K562 (cell line): Measurements from ENCODE around the gene CPA2. TPM values are rescaled to one million over a fixed set of nuclear protein-coding genes. Genes with fewer than 3 reads are reported as not detected.

Source experiments
- ATAC-seq: fragments of 200-7000 bp; cut with Tn5 transposase; 3 replicates; pipeline ENCODE4 v1.9.1; 2020; ENCODE audit warnings: moderate library complexity
- BruUV-seq: library from RNA; stranded (reverse); fragments of 400-500 nt; replicated peaks from 2 replicates; lab custom pipeline; 2021; lab: Mats Ljungman, UMichigan
- CTCF ChIA-PET: fragments of 300-600 bp; formaldehyde crosslinking; extraction: SDS; loops from one replicate; lab custom pipeline; 2021; ENCODE audit warnings: low intra/inter-chr PET ratio; lab: Yijun Ruan, JAX
- POLR2A ChIA-PET: fragments of 300-600, 350-650 bp; sonication (Branson Sonifier 250); formaldehyde crosslinking; extraction: SDS; loops from one replicate; lab custom pipeline; 2021; ENCODE audit warnings: antibody characterized with exemption, inconsistent platforms; lab: Yijun Ruan, JAX
- DNase-seq, 4 experiments: peaks; one replicate each; pipeline versions ENCODE4 v3.0.0 to v3.0.0-alpha.2; 2011 to 2018; ENCODE audit warnings: low spot score in 3 of 4, mixed read lengths in 3 of 4; ENCODE audit errors: extremely low read depth in 1 of 4
- FAIRE-seq: peaks from 2 replicates; lab custom pipeline; 2011; peaks lifted over from hg19 to GRCh38; lab: Jason Lieb, UNC
- H2AFZ ChIP-seq: 2 replicates; pipeline ENCODE4 v1.6.0; 2011; ENCODE audit warnings: low read depth, low read length, control low read depth, inconsistent platforms
- H3K27ac ChIP-seq: fragments of 200-600 bp; 3 replicates; pipeline ENCODE4 v1.8.0; 2011; ENCODE audit warnings: low read depth, mild to moderate bottlenecking, control low read depth, inconsistent platforms, low read length, moderate library complexity, mixed read lengths; ENCODE audit errors: extremely low read depth
- H3K27me3 ChIP-seq, 2 experiments: fragments of 300-600 bp in 1 of 2; 2 replicates in 1 of 2; 3 replicates in 1 of 2; pipeline versions ENCODE4 v1.6.0 to v1.8.0; 2011; ENCODE audit warnings: inconsistent platforms in 2 of 2, low read length in 2 of 2, mild to moderate bottlenecking in 1 of 2, mixed read lengths in 1 of 2, moderate library complexity in 1 of 2; ENCODE audit not compliant: control insufficient read depth in 2 of 2, insufficient read depth in 2 of 2
- H3K36me3 ChIP-seq: fragments of 300-600 bp; 3 replicates; pipeline ENCODE4 v1.8.0; 2011; ENCODE audit warnings: mild to moderate bottlenecking, low read length, inconsistent platforms; ENCODE audit not compliant: control insufficient read depth, insufficient read depth
- H3K4me1 ChIP-seq, 2 experiments: fragments of 200-600 bp in 1 of 2; replicated peaks in 1 of 2; 2 replicates in 1 of 2; 3 replicates in 1 of 2; pipeline versions ENCODE4 v1.5.1 to v1.8.0; 2011; ENCODE audit warnings: inconsistent platforms in 2 of 2, low read length in 2 of 2, mild to moderate bottlenecking in 1 of 2, mixed read lengths in 1 of 2, moderate library complexity in 1 of 2; ENCODE audit not compliant: control insufficient read depth in 2 of 2, insufficient read depth in 2 of 2
- H3K4me2 ChIP-seq: 2 replicates; pipeline ENCODE4 v1.6.1; 2011; ENCODE audit warnings: low read length, control low read depth, inconsistent platforms, mixed read lengths; ENCODE audit not compliant: insufficient read depth
- H3K4me3 ChIP-seq: fragments of 200-600 bp; sonication (generic), shearing (Covaris generic); 2 replicates; pipeline ENCODE4 v1.5.1; 2016; ENCODE audit warnings: control low read depth, inconsistent platforms
- H3K79me2 ChIP-seq: fragments of 200-600 bp; 3 replicates; pipeline ENCODE4 v1.8.0; 2011; ENCODE audit warnings: low read length, inconsistent platforms; ENCODE audit not compliant: control insufficient read depth, insufficient read depth
- H3K9ac ChIP-seq, 2 experiments: 2 replicates each; pipeline versions ENCODE4 v1.6.0 to v1.6.1; 2011; ENCODE audit warnings: low read depth in 2 of 2, low read length in 2 of 2, control low read depth in 1 of 2, inconsistent platforms in 1 of 2, mild to moderate bottlenecking in 1 of 2, mixed read lengths in 1 of 2; ENCODE audit not compliant: insufficient read depth in 1 of 2
- H3K9me1 ChIP-seq: one replicate; pipeline ENCODE4 v1.6.0; 2011; ENCODE audit warnings: inconsistent platforms, mild to moderate bottlenecking, low read length, moderate library complexity; ENCODE audit not compliant: control insufficient read depth, insufficient read depth
- H3K9me3 ChIP-seq: replicated peaks from 2 replicates; pipeline ENCODE4 v1.5.1; 2011; ENCODE audit warnings: low read depth, low read length, inconsistent platforms; ENCODE audit not compliant: control insufficient read depth, insufficient read depth
- H4K20me1 ChIP-seq: replicated peaks from 2 replicates; pipeline ENCODE4 v1.6.1; 2011; ENCODE audit warnings: low read length, inconsistent platforms, mixed read lengths; ENCODE audit not compliant: control insufficient read depth, insufficient read depth
- CBX1 ChIP-seq: sonication (generic); IDR thresholded peaks from 2 replicates; pipeline ENCODE4 v1.6.1; 2016; ENCODE audit warnings: antibody characterized with exemption, low read depth, mild to moderate bottlenecking
- EGR1 ChIP-seq: fragments of 450-650 bp; conservative IDR thresholded peaks from 2 replicates; pipeline ENCODE4 v1.6.1; 2017; ENCODE audit warnings: mild to moderate bottlenecking
- ILK ChIP-seq: fragments of 450-650 bp; IDR thresholded peaks from 2 replicates; pipeline ENCODE4 v1.6.1; 2016; ENCODE audit warnings: missing genetic modification characterization, low read depth, mild to moderate bottlenecking, missing compliant biosample characterization, moderate library complexity, borderline replicate concordance
- KLF13 ChIP-seq: fragments of 450-650 bp; IDR thresholded peaks from 2 replicates; pipeline ENCODE4 v1.6.1; 2016; ENCODE audit warnings: missing genetic modification characterization, low read depth, mild to moderate bottlenecking, missing compliant biosample characterization, moderate library complexity, borderline replicate concordance
- LCOR ChIP-seq: sonication (generic); formaldehyde crosslinking; IDR thresholded peaks from 2 replicates; pipeline ENCODE4 v1.8.0; 2022; ENCODE audit warnings: mild to moderate bottlenecking, missing genetic modification reagents
- PHB ChIP-seq: fragments of 250-450 bp; sonication (Bioruptor Pico); IDR thresholded peaks from 2 replicates; pipeline ENCODE4 v1.5.0; 2021
- SMAD2 ChIP-seq: fragments of 150-350 bp; IDR thresholded peaks from 2 replicates; pipeline ENCODE4 v1.6.1; 2014; ENCODE audit warnings: low read depth, mild to moderate bottlenecking, low read length
- ZNF280A ChIP-seq: fragments of 450-650 bp; IDR thresholded peaks from 2 replicates; pipeline ENCODE4 v1.6.1; 2018; ENCODE audit warnings: mild to moderate bottlenecking, low read depth; ENCODE audit not compliant: partially characterized antibody
- ZNF436 ChIP-seq: fragments of 250-450, 450-650 bp; sonication (Bioruptor Pico); formaldehyde crosslinking; IDR thresholded peaks from 2 replicates; pipeline ENCODE4 v1.7.0; 2020; ENCODE audit warnings: mild to moderate bottlenecking
- ZNF639 ChIP-seq, 2 experiments: fragments of 200-800 bp in 1 of 2; sonication (Bioruptor generic) in 1 of 2; sonication (generic) in 1 of 2; formaldehyde crosslinking in 1 of 2; IDR thresholded peaks in 1 of 2; conservative IDR thresholded peaks in 1 of 2; 2 replicates each; pipeline versions ENCODE4 v1.5.0 to v1.6.1; 2016 to 2020; ENCODE audit warnings: missing compliant biosample characterization in 1 of 2, missing genetic modification characterization in 1 of 2, missing genetic modification reagents in 1 of 2
- ZNF655 ChIP-seq: fragments of 250-450 bp; sonication (Bioruptor Pico); IDR thresholded peaks from 2 replicates; pipeline ENCODE4 v1.5.0; 2021
- ZNF764 ChIP-seq: fragments of 250-450 bp; sonication (Bioruptor Pico); IDR thresholded peaks from 2 replicates; pipeline ENCODE4 v1.4.0; 2020; ENCODE audit warnings: low read depth, mild to moderate bottlenecking, moderate library complexity
- ZNF785 ChIP-seq: fragments of 250-450 bp; sonication (Bioruptor Pico); IDR thresholded peaks from 2 replicates; pipeline ENCODE4 v1.4.0; 2020; ENCODE audit warnings: mild to moderate bottlenecking
- WGBS: fragments of 100-300 bp; shearing (Covaris generic); methylation state at CpG from one replicate; pipeline ENCODE4 v1.1.6; 2016; ENCODE audit warnings: low coverage, mixed read lengths; ENCODE audit not compliant: insufficient coverage; ENCODE audit errors: missing lambda C conversion rate; 5-methylcytosine and 5-hydroxymethylcytosine counted together
- in situ Hi-C: fragments of 300-500 bp; cut with MboI; formaldehyde crosslinking; loops from 4 replicates; pipeline ENCODE4 v1.15.0; 2018; ENCODE audit warnings: inconsistent platforms, mixed read lengths
- intact Hi-C: fragments of 100-400 bp; cut with micrococcal nuclease; formaldehyde crosslinking; loops from 2 replicates; pipeline ENCODE4 v1.14.2; 2022
- polyA plus RNA-seq, 8 experiments: library from polyadenylated mRNA; depleted of rRNA in 4 of 8; stranded (reverse) in 5 of 8; unstranded in 3 of 8; fragments of >200 nt; fragmentation: Nextera tagmentation in 2 of 8; fragmentation: Illumina TruSeq in 1 of 8; extraction: Ambion mirVana in 2 of 8; extraction: Trizol in 1 of 8; gene quantifications; 2 replicates each; pipeline versions ENCODE4 v1.2.1 to v1.2.3, GENCODE V29; 2011 to 2014; ENCODE audit warnings: inconsistent platforms in 1 of 8, missing spikeins in 1 of 8
- total RNA-seq, 7 experiments: library from RNA; depleted of rRNA in 6 of 7; stranded (reverse); fragments of >200 nt in 6 of 7; fragmentation: Illumina TruSeq in 2 of 7; extraction: Trizol in 2 of 7; gene quantifications; 2 replicates each; pipeline versions ENCODE4 v1.2.1 to v1.2.3, GENCODE V29; 2011 to 2021; ENCODE audit warnings: low replicate concordance in 1 of 7

CPA2 gene
- total and polyA plus RNA-seq, 9 of the 15 experiments (the other 6 are each of a cell fraction or from before 2014, with no cell fraction given) = 0.04 to 0.84 (median 0.09) TPM; not detected in 4

DNA sequence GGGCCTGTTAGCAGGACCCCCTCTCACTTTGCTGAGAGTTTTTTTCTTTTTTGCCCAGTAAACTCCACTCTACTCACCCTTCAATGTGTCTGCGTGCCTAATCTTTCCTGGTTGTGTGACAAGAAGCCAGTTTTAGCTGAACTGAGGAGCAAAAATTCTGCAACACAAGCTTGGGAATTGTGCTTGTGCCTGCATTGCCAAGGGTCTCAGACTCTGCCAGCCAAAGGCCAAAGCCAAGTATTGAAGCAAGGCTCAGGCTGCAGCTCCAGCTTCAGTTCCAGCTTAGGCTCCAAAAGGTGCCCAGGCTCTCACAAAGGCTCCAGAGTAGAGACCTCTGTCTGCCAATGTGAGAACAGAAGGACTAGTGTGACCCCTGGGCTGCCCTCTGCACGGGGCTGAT, 4.2 kb upstream of the CPA2 start:
- FAIRE-seq = no peak
- Histone ChIP-seq H3K4me3 (no peak overlapping the region), H3K27ac (no peak overlapping the region), H3K36me3 (no peaks in the 10 kb centered on the region), H3K4me1 (no peaks in the 10 kb centered on the region), H3K27me3 (peaks cover 10 to 16% of the 10 kb centered on the region in 2 experiments; a peak in 2 of 5 replicates), H3K9me3 (peaks cover 7% of the 10 kb centered on the region; the same call in 1 of the 2 replicates), H4K20me1 (no peaks in the 10 kb centered on the region), H3K79me2 (no peaks in the 10 kb centered on the region)
- ChIA-PET POLR2A (interaction anchor here (0.9 to 1.3 kb wide), 2 partner anchors 57 to 119 kb away, joined by 3 to 4 read pairs; partner anchors contain the start of gene TMEM209), CTCF (no interaction called here)
- no peak for DNase-seq
- BruUV-seq = no TSS peak
- WGBS = 6% methylated on average over 2 of the region's 2 CpGs
- no peak for ATAC-seq
- no peak for TF ChIP-seq EGR1
- no peak for TF ChIP-seq CBX1
- TF ChIP-seq PHB = no peak
- TF ChIP-seq LCOR = no peak
- TF ChIP-seq ZNF280A = no peak
- no peak for TF ChIP-seq ZNF764 (CRISPR knock-in tag)
- no peak for TF ChIP-seq ZNF655 (CRISPR knock-in tag)
- TF ChIP-seq ILK (tag) = no peak
- no peak for TF ChIP-seq KLF13 (tag)
- no peak for TF ChIP-seq ZNF436
- no peak for TF ChIP-seq ZNF785
- no peak for TF ChIP-seq ZNF639 (CRISPR knock-in tag; conservative IDR thresholded peaks at IDR 0.05 in 1 of 2, IDR thresholded peaks at IDR 0.05 in 1 of 2)
- no peak for TF ChIP-seq SMAD2
- TF ChIP-seq, all 486 proteins: peak for 0
- Histone ChIP-seq H3K9me1 (no peaks in the 10 kb centered on the region), H2AFZ (no peak overlapping the region), H3K4me2 (no peak overlapping the region), H3K9ac (no peak overlapping the region)
- intact Hi-C loops (loop anchor here (5.0 kb wide), 1 partner anchor 200 kb away; no protein-coding TSS in a partner anchor), in situ Hi-C loops (no loop called here)
